Measurements from ENCODE around the gene AMDHD1. TPM values are rescaled to one million over a fixed set of nuclear protein-coding genes. Genes with fewer than 3 reads are reported as not detected.
A peak's percentile ranks its signal among the peaks of the same experiment; 100 is the strongest.

AMDHD1 gene
- total and polyA plus RNA-seq, 8 donors = 0.23 to 0.37 TPM; not detected in 6

DNA sequence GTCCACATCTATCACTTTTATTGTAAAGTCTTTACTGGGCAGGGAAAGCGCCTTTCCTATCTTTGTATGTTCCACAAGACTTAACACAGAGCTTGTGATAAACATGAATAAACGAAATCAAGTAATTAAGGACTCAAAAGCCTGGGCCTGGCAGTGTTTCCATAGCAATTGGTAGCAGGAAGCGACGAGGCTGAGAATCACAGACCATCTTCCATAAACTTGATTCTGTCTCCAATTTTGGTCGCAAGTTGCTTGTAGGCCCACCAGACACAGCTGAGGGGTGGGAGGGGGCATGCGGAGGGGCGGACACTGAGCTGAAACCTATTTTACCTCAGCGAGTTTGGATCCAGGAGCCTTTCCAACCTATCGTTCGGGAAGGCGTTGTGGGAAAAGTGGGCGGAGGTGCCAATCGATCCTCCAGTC, 1.0 kb upstream of the AMDHD1 start:
- DNase-seq = no peak
- intact Hi-C loops (cut with DNase I; ENCODE audit: low total_unique reads) = no loop called here
- no peaks in the 10 kb centered on the region for H3K9me3 ChIP-seq
- H3K4me3 ChIP-seq = peak overlapping the region; percentile 75 to 80 (median 78)
- peak overlapping the region; percentile 73 to 88 (median 83) for H3K27ac ChIP-seq
- H3K4me1 ChIP-seq = peaks cover 0 to 22% (median 14%) of the 10 kb centered on the region in 4 donors
- H3K27me3 ChIP-seq = peaks cover 0 to 5% (median 0%) of the 10 kb centered on the region in 3 donors
- H3K36me3 ChIP-seq = no peaks in the 10 kb centered on the region
- WGBS, 5 donors = 3 to 16% (median 10%) methylated on average over 13 of the region's 13 CpGs
- TF ChIP-seq, protein P1, sequence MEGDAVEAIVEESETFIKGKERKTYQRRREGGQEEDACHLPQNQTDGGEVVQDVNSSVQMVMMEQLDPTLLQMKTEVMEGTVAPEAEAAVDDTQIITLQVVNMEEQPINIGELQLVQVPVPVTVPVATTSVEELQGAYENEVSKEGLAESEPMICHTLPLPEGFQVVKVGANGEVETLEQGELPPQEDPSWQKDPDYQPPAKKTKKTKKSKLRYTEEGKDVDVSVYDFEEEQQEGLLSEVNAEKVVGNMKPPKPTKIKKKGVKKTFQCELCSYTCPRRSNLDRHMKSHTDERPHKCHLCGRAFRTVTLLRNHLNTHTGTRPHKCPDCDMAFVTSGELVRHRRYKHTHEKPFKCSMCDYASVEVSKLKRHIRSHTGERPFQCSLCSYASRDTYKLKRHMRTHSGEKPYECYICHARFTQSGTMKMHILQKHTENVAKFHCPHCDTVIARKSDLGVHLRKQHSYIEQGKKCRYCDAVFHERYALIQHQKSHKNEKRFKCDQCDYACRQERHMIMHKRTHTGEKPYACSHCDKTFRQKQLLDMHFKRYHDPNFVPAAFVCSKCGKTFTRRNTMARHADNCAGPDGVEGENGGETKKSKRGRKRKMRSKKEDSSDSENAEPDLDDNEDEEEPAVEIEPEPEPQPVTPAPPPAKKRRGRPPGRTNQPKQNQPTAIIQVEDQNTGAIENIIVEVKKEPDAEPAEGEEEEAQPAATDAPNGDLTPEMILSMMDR (IDR thresholded peaks at IDR 0.05) = no peak
- TF ChIP-seq POLR2A (IDR thresholded peaks at IDR 0.05) (no peak), POLR2AphosphoS5 (IDR thresholded peaks at IDR 0.05) (no peak), EP300 (IDR thresholded peaks at IDR 0.05) (no peak)

DNA sequence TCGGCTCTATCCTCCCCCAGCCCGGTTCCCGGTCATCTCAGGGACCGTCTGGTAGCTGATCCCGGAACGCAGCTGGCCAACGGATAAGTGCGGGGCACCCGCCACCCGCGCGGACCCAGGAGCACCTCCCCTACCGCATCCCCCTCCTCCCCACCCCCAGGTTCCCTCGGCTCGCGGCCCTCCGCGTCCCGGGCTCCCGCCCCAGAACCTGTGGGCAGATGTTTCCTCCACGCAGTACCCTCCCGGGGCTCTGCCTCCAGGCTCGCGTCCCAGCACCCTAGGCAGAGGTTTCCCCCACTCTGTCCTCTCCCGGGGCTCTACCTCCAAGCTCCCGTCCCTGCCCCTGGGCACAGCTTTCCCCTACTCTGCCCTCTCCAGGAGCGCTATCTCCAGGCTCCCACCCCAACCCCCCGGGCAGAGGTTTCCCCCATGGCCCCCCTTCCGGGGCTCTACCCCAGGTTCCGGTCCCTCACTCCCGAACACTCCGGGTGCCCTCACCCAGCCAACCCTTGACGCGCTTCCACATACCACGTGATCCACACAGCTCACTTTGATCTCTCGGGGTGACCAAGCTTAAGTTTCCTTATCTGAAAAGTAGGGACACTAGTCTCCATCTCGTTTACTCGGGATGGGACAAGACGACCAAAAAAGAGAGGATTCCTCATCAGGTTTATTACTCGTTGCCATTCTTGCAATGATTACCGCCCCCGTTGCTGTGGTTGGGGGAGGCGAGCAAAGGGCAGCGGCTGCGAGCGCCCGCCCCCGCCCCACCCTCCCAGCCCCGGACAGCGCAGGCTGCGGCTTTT, 404 bp upstream of the AMDHD1 start, which contains the start of gene CCDC38:
Gene CCDC38 (minus strand): TSS at position 91 of the 806 bp plus-strand sequence. CDS start 6,105 bp downstream, outside the sequence.
- Histone ChIP-seq H3K4me1 (peaks cover 0 to 22% (median 14%) of the 10 kb centered on the region in 4 donors), H3K27me3 (peaks cover 0 to 5% (median 0%) of the 10 kb centered on the region in 3 donors), H3K9me3 (no peaks in the 10 kb centered on the region), H3K36me3 (no peaks in the 10 kb centered on the region), H3K4me3 (peak within 1 kb of the TSS; percentile 75 to 80 (median 78)), H3K27ac (peak within 1 kb of the TSS; percentile 73 to 88 (median 83))
- intact Hi-C loops (cut with DNase I; ENCODE audit: low total_unique reads) = no loop called here
- peak; percentile 72 to 91 for DNase-seq
- 0 to 1% (median 1%) methylated on average over 42 to 51 of the region's 51 CpGs for WGBS, 5 donors
- TF ChIP-seq POLR2A (IDR thresholded peaks at IDR 0.05) (no peak), EP300 (IDR thresholded peaks at IDR 0.05) (no peak), POLR2AphosphoS5 (IDR thresholded peaks at IDR 0.05) (no peak)
- TF ChIP-seq, protein P1 (IDR thresholded peaks at IDR 0.05) = no peak

DNA sequence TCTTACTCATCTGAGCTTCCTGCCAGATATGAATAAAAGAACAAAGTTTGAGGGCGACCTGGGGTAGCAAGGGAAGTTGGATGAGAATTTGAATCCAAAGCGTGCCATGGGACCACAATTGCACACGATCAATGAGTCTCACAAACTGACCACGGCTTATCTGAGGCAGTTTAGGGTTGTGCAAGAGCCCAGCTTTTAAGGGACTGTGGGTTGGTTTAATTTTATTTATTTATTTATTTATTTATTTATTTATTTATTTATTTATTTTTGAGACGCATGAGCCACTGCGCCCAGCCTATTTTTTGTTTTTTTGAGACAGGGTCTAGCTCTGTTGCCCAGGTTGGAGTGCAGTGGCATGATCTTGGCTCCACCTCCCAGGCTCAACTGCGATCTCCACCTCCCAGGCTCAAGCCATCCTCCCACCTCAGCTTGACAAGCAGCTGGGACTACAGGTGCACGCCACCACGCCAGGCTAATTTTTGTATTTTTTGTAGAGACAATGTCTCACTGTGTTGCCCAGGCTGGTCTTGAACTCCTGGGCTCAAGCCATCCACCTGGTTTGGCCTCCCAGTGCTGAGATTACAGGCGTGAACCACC, 1.1 kb downstream of the AMDHD1 start:
- TF ChIP-seq EP300 (IDR thresholded peaks at IDR 0.05) (no peak), POLR2A (IDR thresholded peaks at IDR 0.05) (no peak), POLR2AphosphoS5 (IDR thresholded peaks at IDR 0.05) (no peak)
- TF ChIP-seq, protein P1 (IDR thresholded peaks at IDR 0.05) = no peak
- no peak overlapping the region for H3K27ac ChIP-seq
- peaks cover 0 to 5% (median 0%) of the 10 kb centered on the region in 3 donors for H3K27me3 ChIP-seq
- H3K36me3 ChIP-seq = no peaks in the 10 kb centered on the region
- WGBS, 5 donors = 75 to 88% (median 85%) methylated on average over 10 of the region's 10 CpGs
- H3K9me3 ChIP-seq = no peaks in the 10 kb centered on the region
- H3K4me3 ChIP-seq = peak overlapping the region in 1 of 4 donors; percentile 75
- intact Hi-C loops (cut with DNase I; ENCODE audit: low total_unique reads) = no loop called here
- no peak for DNase-seq
- H3K4me1 ChIP-seq = peaks cover 0 to 22% (median 14%) of the 10 kb centered on the region in 4 donors

DNA sequence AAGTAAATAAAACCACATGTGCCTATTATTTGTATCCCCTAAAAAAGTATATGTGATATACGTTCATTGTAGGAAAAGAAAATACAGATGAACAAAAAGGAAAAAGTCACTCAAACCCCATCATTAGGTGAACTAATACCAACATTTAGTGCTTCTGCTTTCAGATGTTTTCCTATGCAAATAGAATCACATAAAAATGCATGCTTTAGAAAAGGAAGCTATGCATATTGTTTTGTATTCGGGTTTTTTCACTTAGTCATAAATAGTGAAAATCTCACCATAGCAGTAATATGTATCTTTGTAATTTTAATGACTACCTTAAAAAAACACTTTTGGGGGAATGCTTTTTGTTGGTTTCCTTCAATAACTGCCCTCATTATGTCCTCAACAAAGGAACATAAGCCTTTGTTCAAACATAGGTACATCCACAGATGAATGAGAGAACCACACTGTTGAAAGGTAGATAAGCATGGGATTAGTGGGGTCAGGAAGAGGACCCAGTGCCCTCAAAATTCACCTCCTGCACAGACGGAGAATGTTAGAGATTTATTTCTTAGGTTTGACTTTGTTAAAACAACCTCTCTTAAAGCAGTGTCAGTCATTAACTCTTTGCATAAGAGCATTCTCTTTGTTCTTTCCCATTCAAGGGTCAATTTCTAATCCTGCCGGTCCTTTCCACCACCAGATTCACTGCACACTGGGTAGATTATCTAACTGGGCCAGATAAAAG, 6.5 kb downstream of the AMDHD1 start:
- intact Hi-C loops (cut with DNase I; ENCODE audit: low total_unique reads) = no loop called here
- TF ChIP-seq, protein P1 (IDR thresholded peaks at IDR 0.05) = no peak
- TF ChIP-seq EP300 (IDR thresholded peaks at IDR 0.05) (no peak), POLR2A (IDR thresholded peaks at IDR 0.05) (no peak), POLR2AphosphoS5 (IDR thresholded peaks at IDR 0.05) (no peak)
- WGBS, 5 donors = 39 to 51% (median 47%) methylated on average over 4 of the region's 4 CpGs
- no peak for DNase-seq
- Histone ChIP-seq H3K4me3 (no peak overlapping the region), H3K4me1 (no peaks in the 10 kb centered on the region), H3K9me3 (no peaks in the 10 kb centered on the region), H3K36me3 (no peaks in the 10 kb centered on the region), H3K27ac (no peak overlapping the region), H3K27me3 (peaks cover 0 to 6% (median 0%) of the 10 kb centered on the region in 3 donors)
